GM04504 (cell line): ENCODE results near the gene CDYL.

Experiments
- DNase-seq: peaks from one replicate; pipeline ENCODE4 v3.0.0-alpha.2; 2012; ENCODE audit warnings: low read depth

The CDYL gene

DNA sequence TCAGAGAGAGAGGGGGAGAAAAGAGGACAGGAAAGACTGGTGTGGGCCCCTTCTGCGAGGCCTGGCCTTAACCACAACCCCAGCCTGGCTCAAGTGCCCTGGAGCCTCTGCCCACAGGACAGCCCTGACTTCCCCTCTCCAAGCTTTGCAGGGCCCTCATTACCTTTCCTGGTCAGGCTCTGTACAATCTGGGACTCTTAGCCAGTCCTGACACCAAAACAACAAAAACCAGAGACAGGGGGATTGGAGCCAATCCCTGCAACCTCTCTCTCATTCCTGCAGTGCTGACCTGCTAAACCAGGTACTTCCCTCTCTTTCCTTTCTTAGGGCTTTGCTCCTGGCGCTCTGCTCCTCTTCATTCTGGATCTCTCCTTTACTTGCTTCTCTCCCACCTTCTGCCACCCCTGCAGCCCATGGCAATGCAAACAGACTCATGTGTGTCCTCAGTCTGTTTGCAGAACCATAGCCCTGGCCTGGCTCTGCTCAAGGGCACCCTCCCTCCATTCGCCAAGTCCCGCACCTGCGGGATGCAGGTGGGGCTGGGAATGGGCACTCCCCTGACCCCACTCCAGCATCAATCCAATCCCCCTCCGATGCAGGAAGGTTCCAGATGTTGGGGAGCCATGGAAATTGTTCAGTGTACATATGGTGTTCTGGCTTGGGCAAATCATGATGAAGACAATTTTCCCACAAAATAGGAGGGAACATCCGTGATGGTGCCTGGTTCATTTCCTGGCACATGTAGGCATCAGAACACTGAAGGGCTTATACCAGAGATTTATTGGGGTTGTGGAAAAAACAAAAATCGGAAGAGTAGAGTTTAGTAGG, 189.6 kb downstream of the CDYL start:
- no peak for DNase-seq

DNA sequence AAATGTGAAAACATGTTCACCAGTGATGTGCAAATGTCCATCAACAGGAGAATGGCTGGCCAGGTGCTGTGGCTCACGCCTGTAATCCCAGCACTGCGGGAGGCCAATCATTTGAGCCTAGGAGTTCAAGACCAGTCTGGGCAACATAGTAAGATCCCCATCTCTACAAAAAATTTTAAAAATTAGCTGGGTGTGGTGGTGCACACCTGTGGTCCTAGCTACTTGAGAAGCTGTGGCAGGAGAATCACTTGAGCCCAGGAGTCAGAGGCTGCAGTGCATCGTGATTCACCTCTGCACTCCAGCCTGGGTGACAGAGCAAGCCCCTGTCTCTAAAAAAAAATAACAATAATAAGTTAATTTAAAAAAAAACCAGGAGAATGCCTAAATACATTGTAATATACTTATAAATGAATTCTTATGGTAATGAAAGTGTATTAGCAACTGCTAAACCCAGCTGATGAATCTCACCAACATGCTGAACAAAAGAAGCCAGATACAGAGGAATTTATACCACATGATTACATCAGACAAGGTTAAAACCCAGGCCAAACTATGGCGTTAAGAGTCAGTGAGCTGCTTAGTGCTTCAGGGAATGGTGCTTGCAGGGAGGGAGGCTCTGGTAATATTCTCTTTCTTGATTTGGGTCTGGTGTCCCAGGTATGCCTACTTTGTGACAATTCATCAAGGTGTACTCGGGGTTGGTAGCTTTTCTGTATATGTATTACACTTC, 191.3 kb downstream of the CDYL start:
- DNase-seq = no peak

DNA sequence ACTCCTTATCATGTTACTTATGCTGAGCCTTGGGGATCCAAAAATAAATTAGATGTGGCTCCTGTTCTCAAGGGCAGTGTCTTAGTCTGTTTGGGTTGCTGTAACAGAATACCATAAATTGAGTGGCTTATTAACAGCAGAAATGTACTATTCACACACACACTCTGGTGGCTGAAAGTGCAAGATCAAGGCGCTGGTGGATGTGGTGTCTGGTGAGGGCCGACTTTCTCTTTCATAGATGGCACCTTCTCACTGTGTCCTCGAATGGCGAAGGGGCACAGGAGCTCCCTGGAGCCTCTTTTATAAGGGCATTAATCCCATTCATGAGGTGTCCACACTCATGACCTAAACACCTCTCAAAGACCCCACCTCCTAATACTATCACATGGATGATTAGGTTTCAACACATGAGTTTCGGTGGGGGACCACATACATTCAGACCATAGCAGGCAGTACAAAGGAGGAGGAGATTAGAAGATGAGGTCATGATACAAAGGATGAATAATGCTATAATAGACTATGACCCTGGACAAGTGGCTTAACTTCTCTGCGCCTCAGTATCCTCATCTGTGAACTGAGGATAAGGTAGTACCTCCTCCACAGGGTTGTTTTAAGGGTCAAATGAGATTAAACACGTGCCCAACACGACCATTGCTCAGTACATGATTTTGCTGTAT, 193.5 kb downstream of the CDYL start:
- no peak for DNase-seq

DNA sequence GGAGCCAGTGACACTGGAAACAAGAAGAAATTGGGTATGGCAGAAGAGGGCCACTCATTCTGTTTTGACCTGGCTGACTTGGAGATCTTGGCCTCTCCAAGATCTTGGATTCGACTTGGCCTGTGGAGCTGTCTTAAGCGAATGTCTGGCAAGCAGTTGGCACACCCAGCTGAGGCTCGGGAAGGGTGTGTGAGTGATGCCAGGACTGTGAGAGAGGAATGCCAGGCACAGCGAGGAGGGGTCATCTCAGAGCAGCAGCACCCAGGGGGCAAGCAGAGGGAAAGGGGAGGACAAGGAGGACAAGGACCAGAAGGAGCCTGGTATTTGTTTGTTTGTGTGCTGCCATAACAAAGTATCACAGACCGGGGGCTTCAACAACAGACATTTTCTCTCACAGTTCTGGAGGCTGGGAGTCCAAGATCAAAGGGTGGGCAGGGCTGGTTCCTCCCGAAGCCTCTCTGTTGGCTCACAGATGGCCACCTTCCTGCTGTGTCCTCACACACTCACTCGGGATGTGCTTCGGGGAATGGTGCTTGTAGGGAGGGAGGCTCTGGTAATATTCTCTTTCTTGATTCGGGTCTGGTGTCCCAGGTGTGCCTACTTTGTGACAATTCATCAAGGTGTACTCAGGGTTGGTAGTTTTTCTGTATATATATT, 194.7 kb downstream of the CDYL start:
- no peak for DNase-seq

DNA sequence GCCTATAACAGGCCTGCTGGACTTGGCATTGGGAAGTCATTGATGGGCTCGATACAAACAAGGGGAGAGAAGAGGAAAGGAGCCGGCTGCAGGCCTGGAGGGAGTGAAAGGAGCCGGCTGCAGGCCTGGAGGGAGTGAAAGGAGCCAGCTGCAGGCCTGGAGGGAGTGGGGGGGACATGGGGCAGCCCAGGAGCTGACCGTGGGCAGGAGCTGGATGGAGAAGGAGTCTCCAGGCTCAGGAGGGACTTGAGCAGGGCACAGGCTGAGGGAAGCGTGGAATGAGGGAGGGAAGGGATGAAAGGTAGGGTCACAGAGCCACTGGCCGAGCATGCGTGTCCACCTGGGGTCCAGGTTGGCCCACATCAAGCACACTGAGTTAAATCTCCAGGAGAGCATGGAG, 195.6 kb downstream of the CDYL start:
- no peak for DNase-seq

DNA sequence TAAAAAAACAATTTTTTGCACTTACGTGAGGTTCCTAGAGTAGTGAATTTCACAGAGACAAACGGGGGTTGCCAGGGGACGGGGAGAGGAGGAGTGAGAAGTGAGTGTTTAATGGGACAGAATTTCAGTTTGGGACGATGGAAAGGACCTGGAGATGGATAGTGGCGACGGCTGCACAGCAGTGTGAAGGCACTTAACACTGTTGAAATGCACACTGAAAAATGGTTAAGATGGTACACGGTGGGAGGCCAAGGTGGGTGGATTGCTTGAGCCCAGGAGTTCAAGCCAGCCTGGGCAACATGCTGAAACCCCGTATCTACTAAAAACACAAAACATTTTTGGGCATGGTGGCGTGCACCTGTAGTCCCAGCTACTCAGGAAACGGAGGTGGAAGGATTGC, 196.2 kb downstream of the CDYL start:
- DNase-seq = no peak

DNA sequence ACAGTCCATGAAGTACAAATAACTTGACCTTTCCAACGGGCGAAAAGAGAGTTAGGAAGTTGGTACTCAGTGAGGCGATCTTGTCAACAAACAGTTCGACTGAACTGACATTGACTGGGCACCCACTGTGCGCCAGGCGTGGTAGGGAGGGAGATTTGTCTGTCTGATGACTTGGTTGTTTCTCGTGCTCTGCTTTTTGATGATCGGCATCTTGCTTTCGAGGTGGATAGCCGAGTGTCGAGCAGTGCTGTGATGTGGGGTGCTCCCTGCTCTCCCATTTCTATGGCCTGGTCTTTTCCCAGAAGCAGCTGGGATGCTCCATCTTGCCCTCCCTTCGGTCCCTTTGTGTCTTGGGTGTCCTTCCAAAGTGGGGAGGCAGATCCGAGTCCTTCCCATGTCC, 197.2 kb downstream of the CDYL start:
- no peak for DNase-seq

DNA sequence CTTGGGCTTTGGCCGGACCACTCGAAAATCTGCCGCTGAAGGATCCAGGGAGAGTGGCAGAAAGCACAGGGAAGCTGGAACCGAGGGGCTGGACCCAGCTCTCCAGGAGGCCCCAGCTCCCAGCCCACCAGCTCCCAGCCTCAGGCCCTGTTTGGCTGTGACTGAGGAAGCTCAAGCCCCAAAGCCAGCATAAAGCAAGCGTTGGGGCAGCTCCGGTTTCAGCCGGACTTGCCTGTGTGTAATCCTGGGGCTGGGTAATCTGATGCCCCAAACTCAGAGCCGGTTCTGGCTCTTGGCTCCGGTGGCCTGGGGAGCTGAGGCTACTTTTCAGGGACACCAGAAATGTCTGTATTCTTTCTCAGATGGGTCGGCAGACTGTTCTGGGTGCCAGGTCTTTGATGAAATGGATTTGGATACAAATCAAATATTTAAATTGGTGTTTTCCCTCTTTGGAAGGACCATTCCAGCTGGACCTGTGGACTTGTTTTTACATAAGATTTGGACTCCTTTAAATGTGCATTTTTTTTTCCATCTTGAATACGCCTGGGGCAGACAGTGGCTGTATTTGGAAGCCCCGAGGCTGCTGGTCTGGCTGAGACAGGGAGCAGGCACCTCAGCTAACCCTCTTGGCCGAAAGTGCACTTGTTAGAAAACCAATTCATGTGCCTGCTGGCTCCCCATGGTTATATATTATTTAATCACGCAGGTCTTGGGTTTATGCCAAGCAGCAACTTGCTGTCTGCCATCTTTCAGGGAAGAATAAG, 198.0 kb downstream of the CDYL start:
- DNase-seq = no peak

DNA sequence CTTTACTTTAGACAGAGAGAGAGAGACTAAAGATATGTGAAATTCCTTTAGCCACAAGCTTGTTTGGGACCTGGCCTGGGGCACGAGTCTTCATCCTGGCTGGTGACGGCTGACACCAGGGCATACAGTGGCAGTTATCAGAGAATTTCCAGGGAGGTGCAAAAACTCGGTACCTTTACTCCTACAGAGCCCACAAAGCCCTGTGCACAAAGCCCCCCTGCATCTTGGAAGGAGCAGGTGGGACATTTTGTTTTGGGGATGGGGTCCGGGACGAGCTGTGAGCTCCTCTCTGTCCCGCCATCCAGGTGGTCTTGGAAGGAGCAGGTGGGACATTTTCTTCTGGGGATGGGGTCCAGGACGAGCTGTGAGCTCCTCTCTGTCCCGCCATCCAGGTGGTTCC, 198.8 kb downstream of the CDYL start:
- no peak for DNase-seq

DNA sequence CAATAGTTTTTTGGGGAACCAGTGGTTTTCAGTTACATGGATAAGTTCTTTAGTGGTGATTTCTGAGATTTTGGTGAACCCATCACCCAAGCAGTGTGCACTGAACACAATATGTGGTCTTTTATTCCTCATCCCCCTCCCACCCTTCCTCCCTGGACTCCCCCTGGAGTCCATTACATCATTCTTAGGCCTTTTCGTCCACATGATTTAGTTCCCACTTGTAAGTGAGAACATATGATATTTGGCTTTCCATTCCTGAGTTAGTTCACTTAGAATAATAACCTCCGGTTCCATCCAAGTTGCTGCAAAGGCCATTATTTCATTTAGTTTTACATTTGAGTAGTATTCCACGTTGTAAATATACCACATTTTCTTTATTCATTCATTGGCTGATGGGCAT, 199.3 kb downstream of the CDYL start:
- DNase-seq = no peak

DNA sequence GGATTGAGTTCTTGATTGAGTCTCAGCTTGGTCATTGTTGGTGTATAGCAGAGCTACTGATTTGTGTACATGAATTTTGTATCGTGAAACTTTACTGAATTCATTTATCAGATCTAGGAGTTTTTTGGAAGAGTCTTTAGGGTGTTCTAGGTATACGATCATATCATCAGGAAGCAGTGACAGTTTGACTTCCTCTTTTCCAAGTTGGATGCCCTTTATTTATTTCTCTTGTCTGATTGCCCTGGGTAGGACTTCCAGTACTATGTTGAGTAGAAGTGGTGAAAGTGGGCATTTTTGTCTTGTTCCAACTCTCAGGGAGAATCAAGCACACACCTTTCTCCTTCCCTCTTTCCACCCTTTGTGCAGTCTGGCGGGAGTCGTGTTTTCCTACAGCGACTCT, 201.3 kb downstream of the CDYL start:
- no peak for DNase-seq

DNA sequence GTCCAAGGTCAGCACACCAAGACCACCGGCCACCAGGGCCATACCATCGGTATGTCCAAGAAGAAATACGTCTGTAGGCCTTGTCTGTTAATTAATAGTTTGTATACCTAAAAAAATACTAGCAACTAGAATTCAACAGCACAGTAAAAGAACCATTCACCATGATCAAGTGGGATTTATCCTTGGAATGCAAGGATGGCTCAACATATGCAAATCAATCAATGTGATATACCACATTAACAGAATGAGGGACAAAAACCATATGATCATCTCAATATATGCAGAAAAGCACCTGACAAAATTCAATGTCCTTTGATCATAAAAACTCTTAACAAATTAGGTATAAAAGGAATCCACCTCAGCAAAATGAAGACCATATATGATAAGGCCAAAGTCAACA, 203.2 kb downstream of the CDYL start:
- DNase-seq = no peak

DNA sequence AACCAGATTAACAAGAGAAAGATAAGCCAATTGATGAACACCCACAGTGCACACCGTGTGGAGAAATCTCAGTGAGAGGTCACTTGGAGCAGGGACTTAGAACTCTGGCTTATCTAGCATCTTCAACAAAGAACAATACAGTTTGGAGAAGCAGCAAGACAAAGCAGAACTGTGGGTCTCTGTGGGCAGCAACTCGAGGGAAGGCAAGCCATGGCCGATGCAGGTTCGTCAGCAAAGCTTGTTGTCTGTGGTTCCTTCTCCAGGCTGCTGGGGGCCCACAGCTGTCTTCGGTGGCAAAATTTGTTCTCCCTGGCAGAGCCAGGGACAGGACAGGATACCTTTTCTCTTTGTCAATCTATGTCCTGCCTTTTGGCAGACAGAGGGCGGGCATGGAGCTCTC, 205.6 kb downstream of the CDYL start:
- no peak for DNase-seq

DNA sequence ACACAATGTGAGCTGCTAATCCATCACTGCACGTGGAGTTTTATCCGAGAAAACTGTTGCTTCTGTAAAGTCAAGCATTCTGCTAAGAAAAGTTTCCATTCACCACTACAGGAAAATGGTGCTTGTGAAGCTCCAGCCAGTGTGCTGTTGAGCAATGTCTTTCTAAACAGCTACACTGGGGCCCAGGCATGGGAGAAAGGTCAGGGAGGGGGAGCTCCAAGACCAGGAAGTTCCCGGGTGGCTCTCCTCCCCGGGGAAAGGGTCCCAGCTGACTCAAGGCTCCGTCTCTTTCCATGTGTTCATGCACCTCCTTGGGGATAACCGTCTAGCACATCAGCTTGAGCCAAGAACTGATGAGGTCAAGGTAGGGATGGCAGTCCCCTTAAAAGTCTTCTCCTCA, 207.1 kb downstream of the CDYL start:
- no peak for DNase-seq

DNA sequence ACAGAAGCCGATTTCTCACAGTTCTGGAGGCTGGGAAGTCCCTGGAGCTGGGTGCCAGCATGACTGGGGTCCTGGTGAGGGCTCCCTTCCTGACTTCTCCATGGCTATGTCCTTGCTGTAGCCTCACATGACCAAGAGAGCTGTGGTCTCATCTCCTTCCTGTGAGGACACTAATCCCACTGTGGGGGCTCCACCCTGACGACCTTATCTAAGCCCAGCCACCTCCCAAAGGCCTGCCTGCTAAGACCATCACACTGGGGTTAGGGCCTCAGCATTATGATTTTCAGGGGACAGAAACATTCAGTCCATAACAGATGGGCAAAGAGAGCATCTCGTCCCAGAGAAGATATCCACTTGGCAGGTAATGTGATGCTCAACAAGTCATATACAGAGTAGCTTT, 210.8 kb downstream of the CDYL start:
- no peak for DNase-seq

DNA sequence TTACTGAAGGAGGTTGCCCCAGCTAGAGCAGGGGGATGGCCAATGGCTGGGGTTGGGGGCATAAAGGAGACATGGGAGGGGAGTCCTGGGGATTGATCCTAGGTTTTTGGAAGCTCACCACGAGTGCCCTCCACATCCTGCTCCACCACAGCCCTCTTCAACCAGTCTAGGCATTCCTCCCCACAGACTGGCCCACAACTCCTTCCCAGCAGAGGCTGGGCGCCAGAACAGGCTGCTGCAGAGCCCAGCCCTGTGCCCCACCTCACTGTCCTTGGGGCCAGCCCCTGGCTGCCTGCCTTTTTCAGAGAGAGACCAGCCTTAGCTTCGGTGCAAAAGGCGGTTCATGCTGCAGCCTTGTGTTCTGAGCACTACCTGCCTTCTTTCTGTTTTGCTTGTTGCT, 211.2 kb downstream of the CDYL start:
- no peak for DNase-seq

DNA sequence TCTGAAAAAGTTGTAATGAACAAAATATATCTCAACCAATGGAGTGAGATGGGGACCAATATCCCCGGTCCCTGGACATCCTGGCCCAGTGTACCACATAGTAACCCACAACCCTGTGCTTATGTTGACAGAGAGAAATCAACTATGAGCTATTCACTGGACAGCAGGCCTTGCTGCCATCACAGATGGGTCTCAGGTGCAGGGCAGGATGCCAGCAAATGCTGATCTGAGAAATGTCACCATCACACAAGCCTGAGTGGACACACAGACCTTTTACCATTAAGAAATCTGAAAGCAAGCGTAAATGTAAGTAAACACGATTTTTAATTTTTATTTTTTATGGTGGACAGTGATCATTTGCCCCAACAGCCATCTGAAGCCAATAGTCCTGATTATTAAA, 218.5 kb downstream of the CDYL start:
- no peak for DNase-seq

DNA sequence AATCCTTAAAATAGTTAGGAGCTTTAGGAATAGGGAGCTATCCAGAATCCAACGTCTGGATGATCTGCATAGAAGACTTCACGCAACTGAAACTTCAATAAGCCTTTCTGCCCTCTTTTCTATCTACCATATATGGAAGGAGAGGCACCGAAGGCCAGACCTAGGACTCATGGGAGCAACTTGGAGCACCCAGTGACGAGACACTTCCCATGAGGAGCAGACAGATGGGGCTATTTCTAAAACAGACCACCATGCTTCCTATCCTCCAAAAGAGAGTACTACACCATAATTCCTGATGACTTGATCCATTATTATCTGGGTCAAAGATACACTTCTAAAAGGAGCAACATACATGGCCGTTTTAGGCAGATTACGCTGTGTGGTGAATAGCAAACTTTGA, 221.7 kb downstream of the CDYL start:
- no peak for DNase-seq

DNA sequence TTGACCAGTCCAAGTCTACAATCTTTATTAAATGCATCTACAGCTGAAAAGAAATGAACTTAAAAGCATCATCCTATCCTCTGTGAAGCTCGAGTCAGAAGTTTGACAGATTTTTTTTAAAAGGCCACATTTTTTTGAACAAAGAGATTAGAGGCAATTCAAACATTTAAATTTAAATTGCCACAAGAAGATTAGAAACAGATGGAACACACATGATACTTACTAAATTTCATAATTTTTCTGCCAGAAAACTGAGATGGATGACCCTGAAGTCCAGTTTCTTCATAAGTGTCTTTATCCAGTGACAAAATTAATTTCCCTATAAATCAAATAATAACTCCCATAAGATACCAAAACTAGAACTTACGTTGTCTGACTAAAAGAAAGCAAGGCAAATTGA, 223.4 kb downstream of the CDYL start:
- no peak for DNase-seq

DNA sequence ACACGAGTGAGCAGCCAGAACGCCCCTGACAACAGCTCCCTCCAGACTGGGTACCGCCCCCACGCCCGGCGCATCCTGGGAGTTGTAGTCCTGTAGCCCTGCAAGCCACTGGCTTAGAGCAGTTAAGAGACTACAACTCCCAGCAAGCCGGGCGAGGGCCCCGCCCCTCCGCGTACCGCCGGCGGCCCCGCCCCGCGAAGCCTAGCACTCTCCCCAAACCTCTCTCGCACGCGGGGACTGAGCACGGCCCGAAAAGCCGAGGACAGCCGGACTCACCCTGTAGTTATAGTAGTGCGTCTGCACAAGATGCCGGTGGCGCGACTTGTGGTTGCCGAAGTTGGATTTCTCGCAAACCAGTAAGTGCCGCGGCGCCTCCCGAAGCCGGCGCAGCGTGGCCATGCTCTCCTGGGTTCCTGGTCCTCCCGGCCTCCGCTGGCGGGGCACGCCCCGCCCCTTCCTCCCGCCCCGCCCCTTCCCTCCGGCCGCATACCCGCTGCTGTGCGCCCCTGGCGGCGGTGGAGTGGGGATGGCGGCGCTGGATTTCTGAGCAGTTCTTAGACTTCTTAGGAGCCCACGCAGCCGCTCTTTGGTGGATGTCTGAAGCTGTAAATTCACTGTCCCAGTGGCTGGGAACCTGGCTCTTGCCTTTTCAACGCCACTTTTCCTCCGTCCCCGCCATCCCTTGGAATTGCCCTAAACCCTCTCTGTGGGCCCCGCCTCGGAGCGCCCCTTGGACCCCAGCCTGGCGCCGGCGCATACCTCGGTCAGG, 227.6 kb downstream of the CDYL start, which contains the start of gene RPP40:
Gene RPP40 (minus strand): TSS at position 434 of the 769 bp plus-strand sequence. CDS start 35 bp downstream, at position 399.
- peak; percentile 91 for DNase-seq
